HG02840 (cell line): ENCODE data around the gene SEL1L3.

ENCODE experiments used
- ATAC-seq: cut with Tn5 transposase; IDR thresholded peaks from one replicate; pipeline ENCODE4 v1.9.1; 2021; ENCODE audit warnings: mild to moderate bottlenecking, moderate library complexity, moderate number of reproducible peaks; ENCODE audit not compliant: unreplicated experiment, low FRiP score

Gene SEL1L3

GRCh38 chr4:25857403-25857802 lies 5.4 kb downstream of the SEL1L3 start:
- no peak for ATAC-seq

GRCh38 chr4:25856756-25857155 lies 6.0 kb downstream of the SEL1L3 start:
- ATAC-seq = no peak

- ATAC-seq = no peak
Observed at GRCh38 chr4:25852103-25852502, 10.7 kb downstream of the SEL1L3 start.

GRCh38 chr4:25847329-25847728 lies 15.5 kb downstream of the SEL1L3 start:
- ATAC-seq = no peak

- ATAC-seq = no peak
Observed at GRCh38 chr4:25845841-25846653, 16.7 kb downstream of the SEL1L3 start.

- no peak for ATAC-seq
Observed at GRCh38 chr4:25844961-25845712, 17.7 kb downstream of the SEL1L3 start.

GRCh38 chr4:25843340-25844097 lies 19.3 kb downstream of the SEL1L3 start:
- no peak for ATAC-seq

GRCh38 chr4:25842229-25842845 lies 20.5 kb downstream of the SEL1L3 start:
- peak; percentile 49 for ATAC-seq

- no peak for ATAC-seq
Observed at GRCh38 chr4:25839687-25840086, 23.1 kb downstream of the SEL1L3 start.

GRCh38 chr4:25839233-25839632 lies 23.6 kb downstream of the SEL1L3 start:
- no peak for ATAC-seq

- ATAC-seq = no peak
Observed at GRCh38 chr4:25838526-25838925, 24.3 kb downstream of the SEL1L3 start.

- no peak for ATAC-seq
Observed at GRCh38 chr4:25837107-25837506, 25.7 kb downstream of the SEL1L3 start.

- no peak for ATAC-seq
Observed at GRCh38 chr4:25835384-25835783, 27.4 kb downstream of the SEL1L3 start.

- no peak for ATAC-seq
Observed at GRCh38 chr4:25834411-25835107, 28.2 kb downstream of the SEL1L3 start.

GRCh38 chr4:25830548-25830947 lies 32.2 kb downstream of the SEL1L3 start:
- ATAC-seq = no peak

- ATAC-seq = no peak
Observed at GRCh38 chr4:25827897-25828296, 34.9 kb downstream of the SEL1L3 start.

GRCh38 chr4:25827373-25827772 lies 35.4 kb downstream of the SEL1L3 start:
- no peak for ATAC-seq

GRCh38 chr4:25826074-25826752 lies 36.6 kb downstream of the SEL1L3 start:
- ATAC-seq = no peak

- no peak for ATAC-seq
Observed at GRCh38 chr4:25823632-25824031, 39.2 kb downstream of the SEL1L3 start.
